Right cardiac atrium (tissue), 5 donors: Measurements from ENCODE around the gene AMOTL1. TPM values are rescaled to one million over a fixed set of nuclear protein-coding genes. Genes with fewer than 3 reads are reported as not detected.
A peak's percentile ranks its signal among the peaks of the same experiment; 100 is the strongest.

ENCODE experiments used
- ATAC-seq, 2 donors: fragments of 200-7000 bp; cut with Tn5 transposase; one replicate each; pipeline versions ENCODE4 v1.8.0 to v1.9.1; 2020; ENCODE audit warnings: moderate library complexity in 2 of 2, mild to moderate bottlenecking in 1 of 2
- DNase-seq, 3 donors: peaks; one replicate each; pipeline ENCODE4 v3.0.0-alpha.2; 2020
- H3K27ac ChIP-seq: one replicate; pipeline ENCODE4 v1.5.1; 2013; ENCODE audit warnings: mild to moderate bottlenecking, low read length, control low read depth, moderate library complexity
- H3K27me3 ChIP-seq: one replicate; pipeline ENCODE4 v1.6.1; 2013; ENCODE audit not compliant: control insufficient read depth, insufficient read depth
- H3K4me1 ChIP-seq: one replicate; pipeline ENCODE4 v1.6.1; 2013; ENCODE audit warnings: low read length; ENCODE audit not compliant: control insufficient read depth, insufficient read depth
- H3K4me3 ChIP-seq: one replicate; pipeline ENCODE4 v1.5.1; 2013; ENCODE audit warnings: low read length, control low read depth
- H3K9me3 ChIP-seq: one replicate; pipeline ENCODE4 v1.6.1; 2013; ENCODE audit warnings: low read length; ENCODE audit not compliant: control insufficient read depth
- WGBS: extraction: QIAGEN DNeasy Blood & Tissue Kit; methylation state at CpG from one replicate; pipeline ENCODE4 v1.1.7; 2013; 5-methylcytosine and 5-hydroxymethylcytosine counted together
- intact Hi-C, 4 donors: fragments of 100-400 bp; cut with DNase I; formaldehyde crosslinking; loops; one replicate each; pipeline versions ENCODE4 v1.11.0 to v1.14.0; 2022 to 2023
- polyA plus RNA-seq: library from polyadenylated mRNA; stranded (reverse); fragments of 200-250 nt; gene quantifications from one replicate; pipeline ENCODE4 v1.2.3, GENCODE V29; 2013
- total RNA-seq, 4 donors: library from RNA; stranded (reverse); fragmentation: NEBNext Ultra II Directional; extraction: Animal tissue kit (Norgen Biotek cat#: 25700); gene quantifications; one replicate each; pipeline ENCODE4 v1.2.1, GENCODE V29; 2021
- donor health status: healthy with polysubstance abuse.
- donor health status: DM: no; HTN: yes; CAD: no.
- donor health status: DM: no; HTN: no; CAD: no.
- donor health status: DM: no; HTN: yes; CAD: no; lungs with severe emphysema.
- donor health status: DM: yes; HTN: yes; CAD: no.

The AMOTL1 gene
- total and polyA plus RNA-seq, 5 donors = 15.2 to 84.1 (median 54.5) TPM

- no peak overlapping the region for H3K4me3 ChIP-seq
- intact Hi-C loops = no loop called here
- H3K9me3 ChIP-seq = no peaks in the 10 kb centered on the region
- no peak for DNase-seq
- 81% methylated on average over 5 of the region's 5 CpGs for WGBS
- H3K27ac ChIP-seq = no peak overlapping the region
- ATAC-seq = no peak
- no peaks in the 10 kb centered on the region for H3K27me3 ChIP-seq
- no peaks in the 10 kb centered on the region for H3K4me1 ChIP-seq
Observed at GRCh38 chr11:94868468-94868867, 100.3 kb downstream of the AMOTL1 start.

GRCh38 chr11:94869186-94869585, 101.0 kb downstream of the AMOTL1 start:
- Histone ChIP-seq H3K9me3 (no peaks in the 10 kb centered on the region), H3K27me3 (no peaks in the 10 kb centered on the region), H3K4me1 (no peaks in the 10 kb centered on the region), H3K4me3 (no peak overlapping the region), H3K27ac (no peak overlapping the region)
- DNase-seq = no peak
- intact Hi-C loops = no loop called here
- WGBS = 95% methylated on average over 10 of the region's 10 CpGs
- ATAC-seq = no peak

- H3K4me3 ChIP-seq = no peak overlapping the region
- H3K4me1 ChIP-seq = no peaks in the 10 kb centered on the region
- DNase-seq (no peak), ATAC-seq (no peak)
- no peaks in the 10 kb centered on the region for H3K27me3 ChIP-seq
- no peaks in the 10 kb centered on the region for H3K9me3 ChIP-seq
- WGBS = 89% methylated on average over 5 of the region's 5 CpGs
- H3K27ac ChIP-seq = no peak overlapping the region
- intact Hi-C loops = no loop called here
Observed at GRCh38 chr11:94870422-94870821, 102.3 kb downstream of the AMOTL1 start.

GRCh38 chr11:94871491-94872185, 103.5 kb downstream of the AMOTL1 start:
- H3K4me1 ChIP-seq = no peaks in the 10 kb centered on the region
- DNase-seq (no peak), ATAC-seq (no peak)
- 89% methylated on average over 15 of the region's 15 CpGs for WGBS
- intact Hi-C loops = no loop called here
- no peaks in the 10 kb centered on the region for H3K9me3 ChIP-seq
- H3K27ac ChIP-seq = no peak overlapping the region
- H3K27me3 ChIP-seq = no peaks in the 10 kb centered on the region
- H3K4me3 ChIP-seq = no peak overlapping the region

- 58% methylated on average over 5 of the region's 5 CpGs for WGBS
- Histone ChIP-seq H3K9me3 (no peaks in the 10 kb centered on the region), H3K27ac (no peak overlapping the region), H3K4me1 (peaks cover 8% of the 10 kb centered on the region), H3K4me3 (no peak overlapping the region), H3K27me3 (no peaks in the 10 kb centered on the region)
- ATAC-seq (peak in 1 of 2 donors; percentile 79), DNase-seq (peak; percentile 40 to 83 (median 68))
- intact Hi-C loops = no loop called here
Observed at GRCh38 chr11:94873916-94874540, 105.9 kb downstream of the AMOTL1 start.

GRCh38 chr11:94876222-94876621, 108.1 kb downstream of the AMOTL1 start:
- WGBS = 80% methylated on average over 8 of the region's 8 CpGs
- DNase-seq (no peak), ATAC-seq (peak in 1 of 2 donors; percentile 6)
- H3K9me3 ChIP-seq = no peaks in the 10 kb centered on the region
- H3K27ac ChIP-seq = no peak overlapping the region
- intact Hi-C loops = no loop called here
- peaks cover 8% of the 10 kb centered on the region for H3K4me1 ChIP-seq
- H3K4me3 ChIP-seq = no peak overlapping the region
- H3K27me3 ChIP-seq = no peaks in the 10 kb centered on the region

GRCh38 chr11:94876645-94877442, 108.7 kb downstream of the AMOTL1 start:
- H3K27me3 ChIP-seq = no peaks in the 10 kb centered on the region
- peak; percentile 86 to 93 (median 90) for DNase-seq
- H3K4me3 ChIP-seq = no peak overlapping the region
- peaks cover 8% of the 10 kb centered on the region for H3K4me1 ChIP-seq
- H3K9me3 ChIP-seq = no peaks in the 10 kb centered on the region
- intact Hi-C loops = no loop called here
- peak overlapping the region; percentile 55 for H3K27ac ChIP-seq
- ATAC-seq = peak; percentile 91 to 96
- WGBS = 24% methylated on average over 12 of the region's 12 CpGs

GRCh38 chr11:94877443-94878200, 109.5 kb downstream of the AMOTL1 start:
- DNase-seq (peak in 1 of 3 donors; percentile 36), ATAC-seq (peak; percentile 38 to 77)
- no peak overlapping the region for H3K4me3 ChIP-seq
- peaks cover 8% of the 10 kb centered on the region for H3K4me1 ChIP-seq
- no peak overlapping the region for H3K27ac ChIP-seq
- 63% methylated on average over 11 of the region's 11 CpGs for WGBS
- no peaks in the 10 kb centered on the region for H3K27me3 ChIP-seq
- H3K9me3 ChIP-seq = no peaks in the 10 kb centered on the region
- intact Hi-C loops = no loop called here

- Histone ChIP-seq H3K4me1 (peaks cover 8% of the 10 kb centered on the region), H3K9me3 (no peaks in the 10 kb centered on the region), H3K27ac (no peak overlapping the region), H3K27me3 (no peaks in the 10 kb centered on the region), H3K4me3 (no peak overlapping the region)
- ATAC-seq (no peak), DNase-seq (no peak)
- intact Hi-C loops = no loop called here
- over 99% methylated on average over 2 of the region's 2 CpGs for WGBS
Observed at GRCh38 chr11:94879006-94879405, 110.8 kb downstream of the AMOTL1 start.

GRCh38 chr11:94880216-94880615, 112.1 kb downstream of the AMOTL1 start:
- Histone ChIP-seq H3K9me3 (no peaks in the 10 kb centered on the region), H3K4me1 (peaks cover 8% of the 10 kb centered on the region), H3K27ac (no peak overlapping the region), H3K27me3 (no peaks in the 10 kb centered on the region), H3K4me3 (no peak overlapping the region)
- ATAC-seq (no peak), DNase-seq (no peak)
- intact Hi-C loops = no loop called here
- 98% methylated on average over 4 of the region's 4 CpGs for WGBS
